ENCODE results near the gene M1AP.

DNA sequence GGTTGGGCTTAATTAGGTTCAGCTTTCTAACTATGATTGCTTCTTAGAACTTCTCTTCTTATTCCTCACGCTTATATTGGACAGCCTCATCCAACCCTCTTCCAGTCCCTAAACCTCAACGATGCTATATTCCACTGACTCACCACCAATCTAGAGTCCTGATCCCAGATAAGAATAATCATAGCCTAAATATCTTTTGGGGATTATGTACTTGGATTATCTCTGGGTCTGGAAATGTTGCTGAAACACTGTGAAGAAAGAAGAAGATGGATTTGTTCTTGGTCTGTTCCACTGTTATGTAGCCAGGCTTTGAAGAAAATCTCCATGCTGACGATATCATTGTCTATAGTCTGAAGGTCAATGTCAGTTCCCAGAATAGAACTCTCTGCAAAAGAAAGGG is 66.7 kb downstream of the M1AP start:
- TF ChIP-seq, protein P1, sequence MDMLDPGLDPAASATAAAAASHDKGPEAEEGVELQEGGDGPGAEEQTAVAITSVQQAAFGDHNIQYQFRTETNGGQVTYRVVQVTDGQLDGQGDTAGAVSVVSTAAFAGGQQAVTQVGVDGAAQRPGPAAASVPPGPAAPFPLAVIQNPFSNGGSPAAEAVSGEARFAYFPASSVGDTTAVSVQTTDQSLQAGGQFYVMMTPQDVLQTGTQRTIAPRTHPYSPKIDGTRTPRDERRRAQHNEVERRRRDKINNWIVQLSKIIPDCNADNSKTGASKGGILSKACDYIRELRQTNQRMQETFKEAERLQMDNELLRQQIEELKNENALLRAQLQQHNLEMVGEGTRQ (IDR thresholded peaks at IDR 0.05): no peak
- no peak for TF ChIP-seq CHD2 (IDR thresholded peaks at IDR 0.05; ENCODE audit: low read length, partially characterized antibody)
- TF ChIP-seq, protein P2, sequence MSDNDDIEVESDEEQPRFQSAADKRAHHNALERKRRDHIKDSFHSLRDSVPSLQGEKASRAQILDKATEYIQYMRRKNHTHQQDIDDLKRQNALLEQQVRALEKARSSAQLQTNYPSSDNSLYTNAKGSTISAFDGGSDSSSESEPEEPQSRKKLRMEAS (IDR thresholded peaks at IDR 0.05): no peak
- no peak for TF ChIP-seq RAD21 (conservative IDR thresholded peaks at IDR 0.05 in 1 of 2, IDR thresholded peaks at IDR 0.05 in 1 of 2)
- no peak for TF ChIP-seq POLR2A (IDR thresholded peaks at IDR 0.05; ENCODE audit: low read length)
- TF ChIP-seq, protein P3, sequence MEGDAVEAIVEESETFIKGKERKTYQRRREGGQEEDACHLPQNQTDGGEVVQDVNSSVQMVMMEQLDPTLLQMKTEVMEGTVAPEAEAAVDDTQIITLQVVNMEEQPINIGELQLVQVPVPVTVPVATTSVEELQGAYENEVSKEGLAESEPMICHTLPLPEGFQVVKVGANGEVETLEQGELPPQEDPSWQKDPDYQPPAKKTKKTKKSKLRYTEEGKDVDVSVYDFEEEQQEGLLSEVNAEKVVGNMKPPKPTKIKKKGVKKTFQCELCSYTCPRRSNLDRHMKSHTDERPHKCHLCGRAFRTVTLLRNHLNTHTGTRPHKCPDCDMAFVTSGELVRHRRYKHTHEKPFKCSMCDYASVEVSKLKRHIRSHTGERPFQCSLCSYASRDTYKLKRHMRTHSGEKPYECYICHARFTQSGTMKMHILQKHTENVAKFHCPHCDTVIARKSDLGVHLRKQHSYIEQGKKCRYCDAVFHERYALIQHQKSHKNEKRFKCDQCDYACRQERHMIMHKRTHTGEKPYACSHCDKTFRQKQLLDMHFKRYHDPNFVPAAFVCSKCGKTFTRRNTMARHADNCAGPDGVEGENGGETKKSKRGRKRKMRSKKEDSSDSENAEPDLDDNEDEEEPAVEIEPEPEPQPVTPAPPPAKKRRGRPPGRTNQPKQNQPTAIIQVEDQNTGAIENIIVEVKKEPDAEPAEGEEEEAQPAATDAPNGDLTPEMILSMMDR (IDR thresholded peaks at IDR 0.05): no peak
- TF ChIP-seq, protein P4, sequence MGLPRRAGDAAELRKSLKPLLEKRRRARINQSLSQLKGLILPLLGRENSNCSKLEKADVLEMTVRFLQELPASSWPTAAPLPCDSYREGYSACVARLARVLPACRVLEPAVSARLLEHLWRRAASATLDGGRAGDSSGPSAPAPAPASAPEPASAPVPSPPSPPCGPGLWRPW (IDR thresholded peaks at IDR 0.05): no peak
- TF ChIP-seq SREBF2 (IDR thresholded peaks at IDR 0.05): no peak
- no peak for TF ChIP-seq SMC3 (IDR thresholded peaks at IDR 0.05)
- TF ChIP-seq FOSB (CRISPR knock-in tag; IDR thresholded peaks at IDR 0.05): no peak
